ENCODE measurements around the gene KHNYN. TPM values are rescaled to one million over a fixed set of nuclear protein-coding genes. Genes with fewer than 3 reads are reported as not detected.
A peak's percentile ranks its signal among the peaks of the same experiment; 100 is the strongest.

The KHNYN gene
- total RNA-seq, 1 experiment from 2014 or later, result 33.2 TPM

DNA sequence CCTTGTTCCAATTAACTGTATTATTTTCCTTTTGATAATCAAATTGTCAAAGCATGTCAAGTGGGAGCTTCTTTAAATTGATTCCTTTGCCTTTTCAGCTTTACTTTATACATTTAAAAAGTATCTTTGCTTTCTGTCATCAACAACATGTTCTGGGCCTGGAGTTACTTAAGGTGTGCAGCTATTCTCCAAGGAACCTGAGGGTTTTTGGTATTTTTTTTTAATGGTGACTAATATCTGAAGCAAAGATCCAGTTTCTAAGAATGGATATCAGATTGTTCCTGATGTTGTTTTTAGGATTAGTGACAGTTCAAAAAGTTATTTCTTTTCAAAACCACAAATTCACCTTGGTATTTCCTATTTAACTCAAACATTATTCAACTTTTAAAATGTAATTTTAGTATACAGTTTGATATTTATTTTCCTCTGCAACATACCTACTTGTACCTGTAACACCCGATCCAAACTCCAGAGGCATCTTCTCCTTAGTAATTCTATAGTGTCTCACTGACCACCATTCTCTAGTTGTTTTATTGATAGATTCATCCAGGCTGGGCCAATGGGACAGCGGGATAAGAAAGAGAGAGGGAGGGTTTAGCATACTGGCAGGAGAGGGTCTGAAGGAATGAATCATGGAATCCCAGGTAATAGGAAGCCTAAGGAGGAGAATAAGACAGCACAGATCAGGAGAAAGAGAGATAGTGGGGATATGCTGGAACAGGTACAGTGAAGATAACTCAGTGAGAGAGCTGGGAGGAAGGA is 3.4 kb upstream of the KHNYN start (continued):
- TF ChIP-seq, protein P1, sequence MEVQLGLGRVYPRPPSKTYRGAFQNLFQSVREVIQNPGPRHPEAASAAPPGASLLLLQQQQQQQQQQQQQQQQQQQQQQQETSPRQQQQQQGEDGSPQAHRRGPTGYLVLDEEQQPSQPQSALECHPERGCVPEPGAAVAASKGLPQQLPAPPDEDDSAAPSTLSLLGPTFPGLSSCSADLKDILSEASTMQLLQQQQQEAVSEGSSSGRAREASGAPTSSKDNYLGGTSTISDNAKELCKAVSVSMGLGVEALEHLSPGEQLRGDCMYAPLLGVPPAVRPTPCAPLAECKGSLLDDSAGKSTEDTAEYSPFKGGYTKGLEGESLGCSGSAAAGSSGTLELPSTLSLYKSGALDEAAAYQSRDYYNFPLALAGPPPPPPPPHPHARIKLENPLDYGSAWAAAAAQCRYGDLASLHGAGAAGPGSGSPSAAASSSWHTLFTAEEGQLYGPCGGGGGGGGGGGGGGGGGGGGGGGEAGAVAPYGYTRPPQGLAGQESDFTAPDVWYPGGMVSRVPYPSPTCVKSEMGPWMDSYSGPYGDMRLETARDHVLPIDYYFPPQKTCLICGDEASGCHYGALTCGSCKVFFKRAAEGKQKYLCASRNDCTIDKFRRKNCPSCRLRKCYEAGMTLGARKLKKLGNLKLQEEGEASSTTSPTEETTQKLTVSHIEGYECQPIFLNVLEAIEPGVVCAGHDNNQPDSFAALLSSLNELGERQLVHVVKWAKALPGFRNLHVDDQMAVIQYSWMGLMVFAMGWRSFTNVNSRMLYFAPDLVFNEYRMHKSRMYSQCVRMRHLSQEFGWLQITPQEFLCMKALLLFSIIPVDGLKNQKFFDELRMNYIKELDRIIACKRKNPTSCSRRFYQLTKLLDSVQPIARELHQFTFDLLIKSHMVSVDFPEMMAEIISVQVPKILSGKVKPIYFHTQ (CRISPR knock-in tag; IDR thresholded peaks at IDR 0.05), result no peak
- TF ChIP-seq CREB1 (CRISPR knock-in tag; IDR thresholded peaks at IDR 0.05), result no peak
- TF ChIP-seq, protein P2, sequence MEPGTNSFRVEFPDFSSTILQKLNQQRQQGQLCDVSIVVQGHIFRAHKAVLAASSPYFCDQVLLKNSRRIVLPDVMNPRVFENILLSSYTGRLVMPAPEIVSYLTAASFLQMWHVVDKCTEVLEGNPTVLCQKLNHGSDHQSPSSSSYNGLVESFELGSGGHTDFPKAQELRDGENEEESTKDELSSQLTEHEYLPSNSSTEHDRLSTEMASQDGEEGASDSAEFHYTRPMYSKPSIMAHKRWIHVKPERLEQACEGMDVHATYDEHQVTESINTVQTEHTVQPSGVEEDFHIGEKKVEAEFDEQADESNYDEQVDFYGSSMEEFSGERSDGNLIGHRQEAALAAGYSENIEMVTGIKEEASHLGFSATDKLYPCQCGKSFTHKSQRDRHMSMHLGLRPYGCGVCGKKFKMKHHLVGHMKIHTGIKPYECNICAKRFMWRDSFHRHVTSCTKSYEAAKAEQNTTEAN (CRISPR knock-in tag; IDR thresholded peaks at IDR 0.05), result no peak
- no peak for TF ChIP-seq ATF1 (CRISPR knock-in tag; IDR thresholded peaks at IDR 0.05)
- no peak for TF ChIP-seq NR1H2 (CRISPR knock-in tag; IDR thresholded peaks at IDR 0.05)
- TF ChIP-seq ZNF396 (CRISPR knock-in tag; IDR thresholded peaks at IDR 0.05; ENCODE audit: borderline replicate concordance), result no peak
- no peak for TF ChIP-seq SMAD3 (CRISPR knock-in tag; IDR thresholded peaks at IDR 0.05; ENCODE audit: borderline replicate concordance)
- TF ChIP-seq, protein P3, sequence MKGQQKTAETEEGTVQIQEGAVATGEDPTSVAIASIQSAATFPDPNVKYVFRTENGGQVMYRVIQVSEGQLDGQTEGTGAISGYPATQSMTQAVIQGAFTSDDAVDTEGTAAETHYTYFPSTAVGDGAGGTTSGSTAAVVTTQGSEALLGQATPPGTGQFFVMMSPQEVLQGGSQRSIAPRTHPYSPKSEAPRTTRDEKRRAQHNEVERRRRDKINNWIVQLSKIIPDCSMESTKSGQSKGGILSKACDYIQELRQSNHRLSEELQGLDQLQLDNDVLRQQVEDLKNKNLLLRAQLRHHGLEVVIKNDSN (CRISPR knock-in tag; IDR thresholded peaks at IDR 0.05), result no peak

DNA sequence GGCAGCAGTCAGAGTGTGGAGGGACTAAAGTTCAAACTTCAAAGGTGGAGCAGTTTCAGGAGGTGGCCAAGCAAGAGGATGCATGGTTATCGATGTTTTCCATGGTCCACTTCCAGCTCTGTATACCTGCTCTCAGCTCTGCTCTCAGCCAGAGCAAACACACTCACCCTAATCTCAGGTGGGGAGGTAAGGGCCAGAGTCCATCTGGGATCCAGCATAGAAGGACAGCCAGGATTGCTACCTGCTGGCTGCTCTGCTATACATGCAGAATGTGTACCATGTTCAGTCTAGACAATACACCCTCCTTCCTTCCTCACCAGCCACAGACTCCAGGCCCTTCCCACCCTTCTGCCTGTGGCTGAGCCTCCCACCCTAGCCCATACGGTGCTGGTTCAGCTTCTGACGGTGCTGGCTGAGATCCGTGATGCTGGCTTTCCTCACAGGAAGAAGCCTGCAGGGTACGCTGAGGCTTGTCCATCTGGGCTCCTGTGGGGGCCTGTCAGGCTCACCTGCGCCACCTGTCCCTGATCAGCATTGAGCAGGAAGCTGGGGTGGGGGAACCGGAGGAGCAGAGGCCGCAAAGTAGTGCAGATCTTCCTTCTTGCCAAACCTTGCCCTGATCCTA is 2.7 kb upstream of the KHNYN start:
- no peak overlapping the region for H3K27ac Mint-ChIP-seq
- CTCF ChIA-PET, result interaction anchor here (1.0 to 11.4 kb wide), 15 partner anchors 8 to 108 kb away, joined by 3 to 518 read pairs (median 4); partner anchors contain the start of genes ADCY4, NFATC4, NYNRIN and RIPK3
- peak; percentile 15 for ATAC-seq
- peaks cover 31% of the 10 kb centered on the region for H3K4me1 Mint-ChIP-seq
- POLR2A ChIA-PET, result interaction anchor here (1.1 kb wide), 1 partner anchor 12 kb away, joined by 3 read pairs; no protein-coding TSS in a partner anchor
- H3K36me3 Mint-ChIP-seq, result 0 out of 2 replicates have a peak, but pooled peaks cover 2% of the 10 kb centered on the region
- DNase-seq (ENCODE audit: low spot score), result peak; percentile 70
- no peaks in the 10 kb centered on the region for H3K9me3 Mint-ChIP-seq
- H3K4me3 Mint-ChIP-seq, result no peak overlapping the region
- peaks cover 19% of the 10 kb centered on the region for H3K27me3 Mint-ChIP-seq (ENCODE audit: low read depth)
- 0 out of 2 replicates have a peak, but pooled peaks have one; percentile 24 for TF ChIP-seq GABPB1 (CRISPR knock-in tag; IDR thresholded peaks at IDR 0.05)
- TF ChIP-seq HMGA2 (CRISPR knock-in tag; IDR thresholded peaks at IDR 0.05), result no peak

DNA sequence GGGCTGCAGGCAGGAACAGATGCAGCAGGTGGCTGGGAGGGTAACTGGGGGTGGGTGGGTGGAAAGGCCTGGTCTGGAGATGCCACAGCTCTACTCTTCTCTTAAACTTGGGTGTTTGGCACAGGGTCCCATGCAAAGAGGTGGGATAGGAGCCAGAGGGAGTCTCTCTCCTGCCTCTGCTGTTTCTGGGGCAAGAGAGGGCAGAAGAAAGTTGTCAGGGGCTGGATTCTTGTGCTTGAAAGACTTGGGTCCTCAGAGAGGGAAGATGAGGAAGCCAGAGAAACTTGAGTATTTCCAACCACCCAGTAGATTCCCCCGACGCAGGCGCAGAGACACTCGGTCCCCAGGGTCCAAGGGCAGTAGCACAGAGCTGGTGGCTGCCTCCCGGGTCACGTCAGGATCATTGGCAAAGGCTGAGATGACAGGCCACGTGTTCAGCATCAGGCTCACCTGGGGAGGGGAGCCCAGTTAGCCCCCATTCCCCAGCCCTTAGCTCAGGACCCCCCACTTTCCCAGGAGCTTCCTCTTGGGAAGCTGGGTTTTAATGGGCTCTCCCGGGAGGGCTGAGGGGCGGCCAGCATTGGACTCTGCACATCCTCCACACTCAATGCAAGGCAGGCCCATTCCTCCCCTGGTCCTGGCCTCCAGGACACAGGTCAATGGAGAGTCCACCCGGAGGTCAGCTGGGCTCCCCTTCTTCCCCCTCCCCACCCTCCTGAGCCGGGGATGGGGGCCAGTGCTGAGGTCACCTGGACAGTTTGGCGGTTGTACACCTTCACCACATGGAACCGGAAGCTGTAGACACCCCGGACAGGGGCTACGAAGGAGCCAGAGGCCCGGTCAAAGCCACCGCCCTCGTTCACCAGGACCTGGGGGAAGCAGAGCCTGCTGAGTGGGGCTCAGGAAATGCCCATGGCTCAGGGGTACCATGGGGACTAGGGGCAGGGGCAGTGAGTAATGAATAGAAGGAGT is 1.9 kb upstream of the KHNYN start:
- ATAC-seq (no peak), DNase-seq (ENCODE audit: low spot score) (no peak)
- POLR2A ChIA-PET, result interaction anchor here (1.1 kb wide), 1 partner anchor 13 kb away, joined by 3 read pairs; no protein-coding TSS in a partner anchor
- Mint-ChIP-seq H3K4me1 (peaks cover 31% of the 10 kb centered on the region), H3K27ac (no peak overlapping the region), H3K9me3 (no peaks in the 10 kb centered on the region), H3K36me3 (0 out of 2 replicates have a peak, but pooled peaks cover 2% of the 10 kb centered on the region), H3K4me3 (no peak overlapping the region), H3K27me3 (ENCODE audit: low read depth) (peaks cover 19% of the 10 kb centered on the region)
- CTCF ChIA-PET, result interaction anchor here (0.6 to 11.4 kb wide), 16 partner anchors 9 to 109 kb away, joined by 3 to 518 read pairs (median 4); partner anchors contain the start of genes ADCY4, NFATC4, NYNRIN and RIPK3
- TF ChIP-seq, protein P4, sequence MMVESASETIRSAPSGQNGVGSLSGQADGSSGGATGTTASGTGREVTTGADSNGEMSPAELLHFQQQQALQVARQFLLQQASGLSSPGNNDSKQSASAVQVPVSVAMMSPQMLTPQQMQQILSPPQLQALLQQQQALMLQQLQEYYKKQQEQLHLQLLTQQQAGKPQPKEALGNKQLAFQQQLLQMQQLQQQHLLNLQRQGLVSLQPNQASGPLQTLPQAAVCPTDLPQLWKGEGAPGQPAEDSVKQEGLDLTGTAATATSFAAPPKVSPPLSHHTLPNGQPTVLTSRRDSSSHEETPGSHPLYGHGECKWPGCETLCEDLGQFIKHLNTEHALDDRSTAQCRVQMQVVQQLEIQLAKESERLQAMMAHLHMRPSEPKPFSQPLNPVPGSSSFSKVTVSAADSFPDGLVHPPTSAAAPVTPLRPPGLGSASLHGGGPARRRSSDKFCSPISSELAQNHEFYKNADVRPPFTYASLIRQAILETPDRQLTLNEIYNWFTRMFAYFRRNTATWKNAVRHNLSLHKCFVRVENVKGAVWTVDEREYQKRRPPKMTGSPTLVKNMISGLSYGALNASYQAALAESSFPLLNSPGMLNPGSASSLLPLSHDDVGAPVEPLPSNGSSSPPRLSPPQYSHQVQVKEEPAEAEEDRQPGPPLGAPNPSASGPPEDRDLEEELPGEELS (CRISPR knock-in tag; IDR thresholded peaks at IDR 0.05), result no peak
- no peak for TF ChIP-seq NR1H2 (CRISPR knock-in tag; IDR thresholded peaks at IDR 0.05)
- no peak for TF ChIP-seq ELF4 (CRISPR knock-in tag; IDR thresholded peaks at IDR 0.05; ENCODE audit: low read depth)
- TF ChIP-seq TCF7 (CRISPR knock-in tag; IDR thresholded peaks at IDR 0.05; ENCODE audit: low read depth), result no peak
- no peak for TF ChIP-seq ZNF263 (CRISPR knock-in tag; IDR thresholded peaks at IDR 0.05; ENCODE audit: low read depth)
- TF ChIP-seq, protein P5, sequence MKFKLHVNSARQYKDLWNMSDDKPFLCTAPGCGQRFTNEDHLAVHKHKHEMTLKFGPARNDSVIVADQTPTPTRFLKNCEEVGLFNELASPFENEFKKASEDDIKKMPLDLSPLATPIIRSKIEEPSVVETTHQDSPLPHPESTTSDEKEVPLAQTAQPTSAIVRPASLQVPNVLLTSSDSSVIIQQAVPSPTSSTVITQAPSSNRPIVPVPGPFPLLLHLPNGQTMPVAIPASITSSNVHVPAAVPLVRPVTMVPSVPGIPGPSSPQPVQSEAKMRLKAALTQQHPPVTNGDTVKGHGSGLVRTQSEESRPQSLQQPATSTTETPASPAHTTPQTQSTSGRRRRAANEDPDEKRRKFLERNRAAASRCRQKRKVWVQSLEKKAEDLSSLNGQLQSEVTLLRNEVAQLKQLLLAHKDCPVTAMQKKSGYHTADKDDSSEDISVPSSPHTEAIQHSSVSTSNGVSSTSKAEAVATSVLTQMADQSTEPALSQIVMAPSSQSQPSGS (CRISPR knock-in tag; IDR thresholded peaks at IDR 0.05; ENCODE audit: borderline replicate concordance, low read depth), result no peak
- no peak for TF ChIP-seq EMX1 (CRISPR knock-in tag; IDR thresholded peaks at IDR 0.05)
- TF ChIP-seq NR2C2 (CRISPR knock-in tag; IDR thresholded peaks at IDR 0.05), result no peak
- TF ChIP-seq ZNF138 (CRISPR knock-in tag; conservative IDR thresholded peaks at IDR 0.05), result no peak

Data from WTC11 (cell line).